GM19238 (cell line): Measurements from ENCODE around the gene TNFRSF19.
"Not testable (repeated sequence)": the region's sequence is repeated elsewhere in the genome, so short reads cannot be mapped to it uniquely, and the experiment has no call there.

ENCODE experiments used
- DNase-seq: peaks from one replicate; pipeline ENCODE4 v3.0.0; 2011; ENCODE audit warnings: low spot score; ENCODE audit not compliant: insufficient read length

The TNFRSF19 gene

DNA sequence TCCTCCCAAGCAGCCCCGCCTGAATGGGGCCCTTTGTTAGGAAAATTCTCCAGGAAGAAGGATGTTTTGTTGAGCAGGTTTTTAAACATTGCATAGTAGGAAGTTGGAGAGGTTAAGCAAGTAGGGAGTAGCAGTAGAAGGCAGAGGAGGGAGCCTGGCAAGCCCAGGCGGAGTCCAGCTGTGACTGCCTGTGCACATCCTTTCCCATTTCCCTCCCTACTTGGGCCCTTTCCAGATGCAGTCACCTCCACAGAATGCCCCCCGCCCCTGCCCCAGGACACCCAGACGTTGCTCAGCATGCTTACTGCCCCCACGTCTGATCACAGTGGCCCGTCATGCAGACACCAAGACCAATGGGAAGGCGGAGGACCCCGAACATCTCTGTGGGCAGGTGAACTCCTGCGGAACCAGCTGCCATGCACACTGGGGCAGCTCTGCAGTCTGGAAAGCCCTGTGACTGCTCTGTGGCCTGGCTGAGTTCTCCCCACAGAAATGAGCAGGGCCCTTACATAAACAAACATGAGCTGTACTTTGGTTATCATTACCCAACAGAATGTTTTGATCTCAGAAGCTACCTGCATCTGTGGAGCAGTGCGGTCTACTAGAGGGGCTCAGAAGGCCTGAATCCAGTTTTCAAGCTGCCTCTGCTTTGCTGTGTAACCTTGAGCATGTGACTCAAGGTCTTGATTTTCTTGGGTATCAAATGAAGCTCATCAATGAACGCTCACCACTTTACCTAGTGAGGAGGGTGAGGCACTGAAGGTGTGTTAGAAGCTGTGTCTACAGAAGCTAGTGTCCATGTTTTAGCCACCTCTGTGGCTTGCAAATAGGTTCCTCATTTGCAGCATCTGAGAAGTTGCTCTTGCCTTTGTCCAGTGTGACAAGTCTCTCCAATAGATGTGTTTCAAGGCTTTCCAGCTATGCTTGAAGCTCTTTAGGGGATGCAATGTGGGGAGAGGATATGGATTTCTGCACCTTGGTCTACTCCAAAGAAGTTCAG, 84.2 kb downstream of the TNFRSF19 start:
- no peak for DNase-seq

DNA sequence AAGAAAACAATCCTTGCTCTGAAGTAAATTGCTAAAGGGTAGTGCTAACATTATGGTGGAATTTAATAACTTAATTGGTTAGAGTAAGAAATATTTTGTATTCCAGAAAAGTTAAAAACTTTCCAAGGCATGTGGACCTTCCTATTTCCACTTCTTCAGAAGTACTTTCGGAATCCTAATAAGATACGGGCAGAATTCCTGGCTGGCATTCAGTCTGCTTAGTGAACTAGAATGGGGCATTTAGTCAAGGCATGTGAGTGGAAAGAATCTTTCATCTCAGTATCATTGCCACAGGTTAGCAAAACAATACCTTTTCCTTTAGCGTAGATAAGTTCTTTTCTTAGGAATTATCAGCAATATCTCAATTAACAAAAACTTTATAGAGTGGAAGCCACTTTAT, 85.1 kb downstream of the TNFRSF19 start:
- no peak for DNase-seq

- no peak for DNase-seq
These were observed 86.6 kb downstream of the TNFRSF19 start for GRCh38 chr13:23656637-23657371.

DNA sequence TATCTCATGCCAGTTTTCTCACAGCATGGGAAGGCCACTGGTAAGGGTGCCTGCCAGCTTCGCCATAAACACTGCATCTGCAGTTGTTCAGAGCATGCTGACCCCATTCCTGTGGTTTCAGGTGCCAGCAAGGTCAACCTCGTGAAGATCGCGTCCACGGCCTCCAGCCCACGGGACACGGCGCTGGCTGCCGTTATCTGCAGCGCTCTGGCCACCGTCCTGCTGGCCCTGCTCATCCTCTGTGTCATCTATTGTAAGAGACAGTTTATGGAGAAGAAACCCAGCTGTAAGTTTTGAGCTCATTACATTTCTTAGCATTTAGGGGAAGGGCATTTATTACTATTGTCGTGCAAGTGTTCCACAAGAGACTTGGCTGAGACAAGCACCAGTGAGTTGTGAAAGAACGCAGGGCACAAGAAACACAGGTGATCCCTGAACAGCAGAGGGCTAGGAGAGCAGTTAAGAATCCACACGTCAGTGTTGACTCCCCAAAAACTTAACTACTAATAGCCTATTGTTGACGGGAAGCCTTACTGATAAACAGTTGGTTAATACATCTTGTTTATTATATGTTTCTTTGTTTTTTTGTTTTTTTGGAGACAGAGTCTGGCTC, 88.8 kb downstream of the TNFRSF19 start:
- no peak for DNase-seq

GRCh38 chr13:23660249-23660648, 90.0 kb downstream of the TNFRSF19 start:
- no peak for DNase-seq

DNA sequence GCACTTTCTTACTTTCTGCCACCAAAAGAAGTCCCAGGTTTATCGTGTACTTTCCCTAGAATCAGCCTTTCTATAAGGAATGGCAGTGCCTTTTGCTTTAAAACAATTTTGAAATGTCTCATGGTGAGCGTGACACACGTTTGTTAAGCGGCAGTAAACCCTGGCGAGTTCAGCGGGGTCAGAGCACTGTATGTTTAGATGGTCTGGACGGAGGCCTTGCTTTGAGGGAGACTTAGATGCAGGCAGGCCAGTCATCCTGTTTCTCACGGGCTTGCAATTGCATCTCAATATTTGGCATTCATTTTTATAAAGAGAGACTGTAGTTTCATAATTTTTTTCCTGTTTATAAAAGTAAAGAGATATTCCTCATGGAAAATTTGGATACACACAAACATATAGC, 96.4 kb downstream of the TNFRSF19 start:
- no peak for DNase-seq

GRCh38 chr13:23667750-23668149, 97.5 kb downstream of the TNFRSF19 start:
- no peak for DNase-seq

GRCh38 chr13:23668562-23668961, 98.3 kb downstream of the TNFRSF19 start:
- DNase-seq, result no peak

GRCh38 chr13:23670793-23671192, 100.6 kb downstream of the TNFRSF19 start:
- DNase-seq, result no peak

- no peak for DNase-seq
These were observed 101.2 kb downstream of the TNFRSF19 start for GRCh38 chr13:23671377-23671776.

DNA sequence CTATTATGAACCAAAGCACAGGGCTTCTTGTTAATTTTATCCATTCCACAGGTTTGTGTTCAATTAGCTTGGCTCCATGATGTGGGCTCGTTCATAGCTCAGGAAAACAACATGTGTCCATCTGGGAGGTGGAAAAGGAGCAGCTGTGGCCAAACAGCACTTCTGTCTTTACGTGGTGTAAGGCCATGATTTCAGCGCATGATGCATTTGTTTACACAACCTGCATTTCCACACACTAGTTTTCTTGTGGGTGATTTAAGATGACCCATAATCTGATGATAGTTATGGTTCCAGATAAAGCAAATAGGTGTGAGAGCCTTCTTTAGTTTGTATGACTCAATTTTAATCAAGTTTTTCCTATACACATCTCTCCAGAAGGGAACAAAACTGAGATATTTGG, 101.7 kb downstream of the TNFRSF19 start:
- DNase-seq, result no peak

- DNase-seq, result no peak
These were observed 102.4 kb downstream of the TNFRSF19 start for GRCh38 chr13:23672616-23673015.

DNA sequence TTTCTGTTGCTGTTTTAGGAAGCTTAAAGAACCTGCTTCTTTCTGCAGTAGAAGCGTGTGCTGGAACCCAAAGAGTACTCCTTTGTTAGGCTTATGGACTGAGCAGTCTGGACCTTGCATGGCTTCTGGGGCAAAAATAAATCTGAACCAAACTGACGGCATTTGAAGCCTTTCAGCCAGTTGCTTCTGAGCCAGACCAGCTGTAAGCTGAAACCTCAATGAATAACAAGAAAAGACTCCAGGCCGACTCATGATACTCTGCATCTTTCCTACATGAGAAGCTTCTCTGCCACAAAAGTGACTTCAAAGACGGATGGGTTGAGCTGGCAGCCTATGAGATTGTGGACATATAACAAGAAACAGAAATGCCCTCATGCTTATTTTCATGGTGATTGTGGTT, 103.1 kb downstream of the TNFRSF19 start:
- DNase-seq, result no peak

GRCh38 chr13:23673867-23674605, 103.8 kb downstream of the TNFRSF19 start:
- DNase-seq, result no peak

GRCh38 chr13:23674795-23675640, 104.8 kb downstream of the TNFRSF19 start:
- no peak for DNase-seq

DNA sequence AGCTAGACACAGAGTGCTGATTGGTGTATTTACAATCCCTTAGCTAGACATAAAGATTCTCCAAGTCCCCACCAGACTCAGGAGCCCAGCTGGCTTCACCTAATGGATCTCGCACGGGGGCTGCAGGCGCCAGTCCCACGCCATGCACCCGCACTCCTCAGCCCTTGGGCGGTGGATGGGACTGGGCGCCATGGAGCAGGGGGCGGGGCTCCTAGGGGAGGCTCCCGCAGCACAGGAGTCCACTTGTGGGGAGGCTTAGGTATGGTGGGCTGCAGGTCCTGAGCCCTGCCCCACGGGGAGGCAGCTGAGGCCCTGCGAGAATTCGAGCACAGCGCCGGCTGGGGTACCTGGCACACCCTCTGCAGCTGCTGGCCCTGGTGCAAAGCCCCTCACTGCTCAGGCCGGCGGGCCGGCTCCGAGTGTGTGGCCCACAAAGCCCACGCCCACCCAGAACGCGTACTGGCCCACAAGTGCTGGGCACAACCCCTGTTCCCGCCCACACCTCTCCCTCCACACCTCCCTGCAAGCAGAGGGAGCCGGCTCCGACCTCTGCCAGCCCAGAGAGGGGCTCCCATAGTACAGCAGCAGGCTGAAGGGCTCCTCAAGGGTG, 107.6 kb downstream of the TNFRSF19 start:
- DNase-seq, result not testable (repeated sequence)

- DNase-seq, result no peak
These were observed 108.6 kb downstream of the TNFRSF19 start for GRCh38 chr13:23678795-23679194.

DNA sequence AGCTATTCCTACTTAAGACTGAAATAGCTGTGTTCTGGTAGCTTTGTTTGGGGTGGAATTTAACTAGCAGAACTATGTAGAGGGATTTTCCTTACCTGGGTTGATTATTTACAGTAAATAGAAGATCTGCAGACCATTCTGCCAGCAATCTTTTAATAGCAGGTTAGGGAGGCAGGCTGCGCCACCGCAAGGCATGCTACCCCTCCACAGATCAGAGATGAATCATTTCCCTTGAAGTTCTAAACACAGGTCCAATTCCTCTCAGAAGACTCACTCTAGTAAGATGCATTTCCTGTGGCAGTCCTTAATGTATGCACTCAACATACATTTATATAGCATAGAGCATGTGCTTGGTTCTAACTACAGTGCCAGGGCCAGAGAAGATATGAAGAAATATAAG, 109.0 kb downstream of the TNFRSF19 start:
- no peak for DNase-seq

- no peak for DNase-seq
These were observed 110.8 kb downstream of the TNFRSF19 start for GRCh38 chr13:23680845-23681669.
